Stimulated activated CD4-positive, alpha-beta T cell treated with anti-CD3 and anti-CD28 coated beads, Interleukin-4, amount 100 ng/mL, for 4 hours (primary cell): ENCODE measurements around the gene MAPK8IP2.
"Not testable (repeated sequence)": the region's sequence is repeated elsewhere in the genome, so short reads cannot be mapped to it uniquely, and the experiment has no call there.

ENCODE experiments used
- DNase-seq, 2 experiments: peaks; one replicate each; pipeline ENCODE4 v3.0.0-alpha.2; 2020

Gene MAPK8IP2

GRCh38 chr22:50620593-50621355 is 20.2 kb downstream of the MAPK8IP2 start:
- peak; percentile 76 to 81 for DNase-seq

- peak in 1 of 2 experiments; percentile 37 for DNase-seq
These were observed 20.8 kb downstream of the MAPK8IP2 start for GRCh38 chr22:50621356-50621880.

GRCh38 chr22:50621948-50622722 is 21.5 kb downstream of the MAPK8IP2 start:
- DNase-seq = no peak

- DNase-seq = no peak
These were observed 22.2 kb downstream of the MAPK8IP2 start for GRCh38 chr22:50622723-50623327.

- DNase-seq = no peak
These were observed 23.9 kb downstream of the MAPK8IP2 start for GRCh38 chr22:50624347-50625130.

GRCh38 chr22:50625131-50625567 is 24.6 kb downstream of the MAPK8IP2 start:
- no peak for DNase-seq

- DNase-seq = no peak
These were observed 25.1 kb downstream of the MAPK8IP2 start for GRCh38 chr22:50625568-50626313.

GRCh38 chr22:50626314-50626849 is 25.8 kb downstream of the MAPK8IP2 start:
- DNase-seq = no peak

- DNase-seq = no peak
These were observed 26.5 kb downstream of the MAPK8IP2 start for GRCh38 chr22:50626850-50627641.

GRCh38 chr22:50627642-50628542 is 27.3 kb downstream of the MAPK8IP2 start, which contains the start of gene ARSA:
Gene ARSA, minus strand, starts transcription at chr22:50628152. Its CDS starts 373 bp downstream, at chr22:50627779.
- DNase-seq = peak; percentile 73 to 75

GRCh38 chr22:50628543-50629134 is 28.0 kb downstream of the MAPK8IP2 start:
- DNase-seq = no peak

- DNase-seq = no peak
These were observed 29.8 kb downstream of the MAPK8IP2 start for GRCh38 chr22:50630376-50630775.

- no peak for DNase-seq
These were observed 32.5 kb downstream of the MAPK8IP2 start for GRCh38 chr22:50633086-50633485.

GRCh38 chr22:50633771-50634170 is 33.2 kb downstream of the MAPK8IP2 start:
- no peak for DNase-seq

- DNase-seq = no peak
These were observed 35.0 kb downstream of the MAPK8IP2 start for GRCh38 chr22:50635591-50635990.

GRCh38 chr22:50640296-50640695 is 39.7 kb downstream of the MAPK8IP2 start:
- not testable (repeated sequence) for DNase-seq

- no peak for DNase-seq
These were observed 40.5 kb downstream of the MAPK8IP2 start for GRCh38 chr22:50640857-50641647.
